Stimulated activated CD4-positive, alpha-beta T cell treated with anti-CD3 and anti-CD28 coated beads, Interleukin-2, amount 100 ng/mL, for 4 hours (primary cell): ENCODE data around the gene TMEM240.
"Not testable (repeated sequence)": the region's sequence is repeated elsewhere in the genome, so short reads cannot be mapped to it uniquely, and the experiment has no call there.

Experiments used
- DNase-seq: peaks from one replicate; pipeline ENCODE4 v3.0.0-alpha.2; 2020; ENCODE audit warnings: low read depth

TMEM240 gene

GRCh38 chr1:1540818-1541628 lies 599 bp upstream of the TMEM240 start:
- no peak for DNase-seq

- no peak for DNase-seq
These were observed 924 bp downstream of the TMEM240 start for GRCh38 chr1:1539310-1540089.

GRCh38 chr1:1538989-1539309 lies 1.5 kb downstream of the TMEM240 start:
- no peak for DNase-seq

DNA sequence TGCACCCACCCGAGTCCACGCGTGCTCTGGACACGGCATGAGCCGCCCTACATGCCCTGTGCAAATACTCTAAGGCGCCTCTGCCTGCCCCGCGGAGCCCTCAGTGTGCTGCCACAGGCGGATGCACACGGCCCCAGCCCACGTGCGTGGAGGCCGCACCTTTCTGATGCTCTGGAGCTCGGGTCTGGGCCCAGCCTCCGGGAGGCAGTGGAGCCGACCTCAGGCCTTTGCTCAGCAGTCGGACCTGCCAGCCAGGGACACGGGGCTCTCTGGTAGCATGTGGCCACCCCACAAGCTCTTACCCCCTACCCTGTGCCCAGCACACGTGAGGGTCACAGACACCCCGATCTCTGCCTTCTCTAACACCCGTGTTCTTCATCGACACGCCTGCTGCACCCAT lies 2.1 kb downstream of the TMEM240 start:
- no peak for DNase-seq

GRCh38 chr1:1537626-1538250 lies 2.7 kb downstream of the TMEM240 start:
- no peak for DNase-seq

GRCh38 chr1:1536938-1537546 lies 3.4 kb downstream of the TMEM240 start:
- no peak for DNase-seq

- no peak for DNase-seq
These were observed 4.1 kb downstream of the TMEM240 start for GRCh38 chr1:1536019-1536937.

DNA sequence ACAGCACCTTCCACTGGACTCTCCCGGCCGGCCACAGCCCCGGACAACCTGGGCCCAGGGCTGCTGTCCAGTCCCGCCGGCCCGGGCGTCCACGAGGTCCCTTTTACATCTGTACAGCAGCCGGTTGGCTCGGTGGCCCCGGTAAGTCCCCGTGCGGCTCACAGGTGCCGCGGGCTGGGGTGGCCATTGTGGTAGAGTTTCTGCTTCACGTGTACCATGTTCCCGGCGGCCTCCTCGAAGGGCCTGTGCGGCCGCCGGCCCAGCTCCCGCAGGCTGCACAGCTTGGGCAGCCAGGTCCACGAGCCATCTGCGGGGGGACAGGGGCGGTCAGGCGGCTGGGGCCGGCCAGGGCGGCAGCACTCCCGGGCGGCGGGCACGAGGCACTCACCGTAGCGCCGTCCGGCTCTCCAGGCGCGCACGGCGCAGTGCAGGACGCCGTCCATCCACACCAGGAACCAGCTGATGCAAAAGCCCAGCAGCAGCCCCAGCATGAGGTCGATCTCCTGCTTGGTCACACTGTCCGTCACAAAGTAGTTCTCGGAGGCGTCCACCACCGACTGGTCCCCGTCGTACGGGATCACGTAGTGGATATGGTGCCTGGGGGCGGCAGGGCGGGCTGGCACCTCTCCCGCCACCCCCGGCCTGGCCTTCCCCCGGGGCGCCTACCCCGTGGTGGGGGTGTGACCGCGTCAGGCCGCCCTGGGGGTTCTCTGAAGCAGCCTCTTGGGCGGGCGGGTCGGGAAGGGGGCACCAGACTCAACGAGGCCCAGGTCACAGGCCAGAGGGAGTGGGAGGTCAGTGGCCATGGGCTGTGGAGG lies 5.0 kb downstream of the TMEM240 start:
- DNase-seq = no peak

DNA sequence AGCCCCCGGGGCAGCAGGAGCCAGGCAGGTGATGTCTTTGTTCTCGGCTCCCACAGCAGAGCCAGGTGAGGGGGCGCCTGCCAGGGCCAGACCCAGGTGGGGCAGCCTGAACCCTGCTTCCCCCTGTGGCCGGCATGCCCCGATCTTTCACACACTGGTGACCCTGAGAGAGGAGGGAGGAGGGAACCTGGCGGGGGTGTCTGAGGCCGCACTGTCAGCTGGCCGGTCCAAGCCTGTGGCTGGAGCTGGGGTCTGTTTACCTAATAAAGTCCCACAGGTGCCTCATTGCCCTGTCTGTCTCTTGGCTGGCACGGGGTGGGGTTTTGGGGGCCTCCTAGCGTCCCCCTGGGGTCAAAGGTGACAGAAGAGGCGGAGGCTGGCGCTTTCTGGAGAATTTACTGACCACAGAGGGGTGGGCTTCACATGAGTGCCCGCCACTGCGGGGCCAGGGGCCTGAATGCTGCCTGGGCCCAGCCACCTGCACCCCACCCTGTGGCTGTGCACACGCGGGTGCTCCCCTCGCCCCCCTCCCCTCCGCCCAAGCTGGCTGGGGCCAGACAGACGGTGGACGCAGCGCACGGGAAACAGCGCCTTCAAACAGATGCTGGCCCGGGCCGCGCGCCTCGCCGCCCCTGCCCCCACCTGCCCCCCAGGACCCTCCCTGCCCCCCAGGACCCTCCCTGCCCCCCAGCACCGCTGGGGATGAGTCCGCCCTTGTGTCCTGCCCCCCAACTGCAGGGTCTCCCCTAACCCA lies 5.8 kb downstream of the TMEM240 start:
- DNase-seq = no peak

- DNase-seq = not testable (repeated sequence)
These were observed 6.5 kb downstream of the TMEM240 start for GRCh38 chr1:1533894-1534291.

DNA sequence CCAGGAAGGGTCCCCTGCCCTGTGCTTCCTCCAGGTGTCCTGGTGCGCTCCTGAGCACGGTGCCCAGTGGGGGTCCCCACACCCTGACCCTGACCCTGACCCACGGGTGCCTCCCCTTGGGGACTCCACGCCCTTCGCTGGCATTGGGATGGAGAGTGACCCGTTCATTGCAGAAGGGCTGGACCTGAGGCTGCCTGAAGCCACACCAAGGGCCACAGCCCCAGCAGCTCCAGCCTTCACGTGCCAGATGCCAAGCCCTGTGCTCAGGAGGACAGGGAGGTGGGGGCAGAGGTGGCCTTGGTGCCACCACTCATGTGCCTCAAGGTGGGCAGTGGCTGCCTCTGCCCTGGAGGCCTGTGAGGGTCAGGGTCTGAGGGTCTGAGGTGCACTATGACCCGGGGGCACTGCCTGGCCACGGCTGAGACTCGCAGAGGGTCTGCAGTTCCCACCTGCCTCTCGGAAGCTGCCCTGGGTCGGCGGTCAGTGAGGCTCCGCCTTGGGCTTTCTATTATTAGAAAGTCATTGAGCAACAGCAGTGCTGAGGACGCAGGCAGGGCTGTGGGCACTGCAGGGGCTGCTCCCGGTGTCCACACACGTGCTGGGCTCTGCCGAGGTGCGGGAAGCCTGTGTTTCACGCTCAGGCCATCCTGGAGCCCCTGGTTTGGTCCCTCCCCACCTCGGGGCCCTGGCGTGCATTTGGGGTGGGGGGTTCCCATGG lies 7.1 kb downstream of the TMEM240 start:
- DNase-seq = not testable (repeated sequence)

DNA sequence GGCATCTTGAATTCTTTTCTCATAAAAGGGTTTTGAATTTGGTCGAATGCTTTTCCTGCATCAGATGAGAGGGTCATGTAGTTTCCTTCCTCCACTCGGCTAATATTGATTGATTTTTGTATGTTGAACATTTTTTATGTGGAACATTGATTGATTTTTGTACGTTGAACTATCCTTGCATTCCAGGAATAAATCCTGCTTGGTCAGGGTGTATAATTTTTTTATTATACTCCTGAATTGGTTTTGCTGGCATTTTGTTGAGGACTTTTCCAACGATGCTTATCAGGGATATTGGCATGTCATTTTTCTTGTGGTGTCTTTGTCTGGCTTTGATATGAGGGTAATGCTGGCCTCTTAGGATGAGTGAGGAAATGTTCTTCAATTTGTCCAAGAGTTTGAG lies 8.5 kb downstream of the TMEM240 start:
- no peak for DNase-seq

- DNase-seq = no peak
These were observed 10.5 kb downstream of the TMEM240 start for GRCh38 chr1:1529936-1530335.

- DNase-seq = no peak
These were observed 11.1 kb downstream of the TMEM240 start for GRCh38 chr1:1529321-1529720.

DNA sequence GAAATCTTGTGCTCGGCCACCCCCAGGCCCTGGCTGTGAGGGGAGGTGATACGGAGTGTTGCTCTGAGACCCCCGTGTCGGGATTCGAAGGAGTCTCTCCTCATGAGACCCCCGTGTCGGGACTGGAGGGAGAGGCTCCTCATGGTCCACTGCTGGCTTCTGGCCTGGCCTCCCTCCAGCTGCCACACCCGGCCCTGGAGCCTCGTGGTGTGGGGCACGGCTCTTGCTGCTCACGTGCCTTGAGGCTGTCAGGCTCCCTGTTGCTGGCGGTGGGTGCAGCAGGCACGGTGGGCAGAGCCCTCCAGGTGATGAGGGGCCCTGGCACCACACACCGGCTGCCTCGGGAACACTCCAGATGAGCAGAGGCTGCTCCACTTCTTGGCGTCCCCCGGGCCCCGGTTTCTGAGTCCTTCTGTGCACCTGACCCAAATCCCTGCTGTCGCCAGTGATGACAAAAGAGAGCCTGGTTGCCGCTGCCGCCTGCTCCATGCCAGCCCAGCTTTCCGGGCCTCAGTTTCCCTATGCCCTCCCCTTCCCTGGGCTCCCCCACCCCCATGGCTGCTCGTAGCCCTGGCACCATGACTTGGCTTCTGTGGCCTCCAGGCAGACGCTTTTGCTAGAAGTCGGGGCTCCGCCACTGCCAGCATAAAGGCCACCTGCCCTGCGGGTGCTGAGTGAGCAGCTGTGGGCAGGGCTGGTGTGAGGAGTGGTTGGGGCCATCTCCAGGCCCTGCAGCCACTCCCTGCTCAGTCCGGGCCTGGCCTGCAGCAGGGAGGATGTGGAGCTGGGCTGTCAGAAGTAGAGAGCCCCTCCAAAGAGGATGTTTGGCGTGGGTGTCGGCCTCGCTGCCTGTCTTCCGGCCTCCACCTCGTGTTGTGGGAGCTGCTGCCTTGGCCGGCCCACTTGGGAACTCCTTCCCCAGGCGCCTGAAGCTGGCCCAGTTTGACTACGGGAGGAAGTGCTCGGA lies 11.8 kb downstream of the TMEM240 start:
- DNase-seq = no peak

DNA sequence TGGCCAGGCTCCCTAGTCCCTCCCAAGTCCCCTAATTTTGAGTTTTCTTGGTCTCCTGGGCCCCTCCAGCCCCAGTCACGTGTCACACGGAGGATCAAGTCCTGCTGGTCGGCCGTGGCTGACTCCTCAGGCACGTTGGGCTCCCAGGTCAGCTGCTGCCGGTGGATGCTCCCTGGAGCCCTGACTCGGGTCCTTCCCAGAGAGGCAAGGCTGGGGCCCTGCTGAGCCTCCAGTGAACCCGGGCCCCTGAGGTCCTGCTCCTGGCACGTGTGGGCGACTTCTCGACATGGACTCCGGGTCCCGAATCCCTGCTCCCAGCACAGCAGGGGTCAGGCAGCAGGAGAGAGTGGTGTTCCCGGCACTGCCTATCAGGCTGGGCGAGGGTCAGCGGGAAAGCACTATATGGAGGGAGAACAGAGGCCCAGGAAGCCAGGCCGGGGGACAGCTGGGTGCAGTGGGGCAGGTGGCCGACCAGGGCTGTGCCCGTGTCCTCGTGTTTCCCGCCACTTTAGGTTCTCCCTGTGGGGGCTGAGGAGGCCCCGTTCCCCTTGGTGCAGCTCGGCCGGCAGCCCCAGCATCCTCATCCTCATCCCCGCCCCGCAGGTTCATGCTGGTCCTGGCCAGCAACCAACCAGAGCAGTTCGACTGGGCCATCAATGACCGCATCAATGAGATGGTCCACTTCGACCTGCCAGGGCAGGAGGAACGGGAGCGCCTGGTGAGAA lies 13.2 kb downstream of the TMEM240 start:
- DNase-seq = no peak

DNA sequence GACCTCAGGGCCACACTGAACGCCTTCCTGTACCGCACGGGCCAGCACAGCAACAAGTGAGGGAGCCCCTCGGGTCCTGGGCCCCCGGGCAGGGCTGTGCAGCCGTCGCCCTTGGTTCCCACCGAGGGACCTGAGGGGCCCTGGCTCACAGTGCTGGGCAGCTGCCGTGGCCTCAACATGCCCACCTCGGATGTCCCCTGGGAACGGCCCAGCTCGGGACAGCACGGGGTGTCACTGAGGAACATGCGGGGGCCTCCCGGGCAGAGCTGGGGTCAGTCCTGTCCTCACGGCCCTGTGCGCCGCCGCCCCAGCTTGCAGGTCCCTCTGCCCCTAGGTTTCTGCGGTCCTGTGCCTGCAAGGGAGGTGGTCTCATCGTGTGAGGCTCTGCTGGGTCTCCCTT lies 13.9 kb downstream of the TMEM240 start:
- not testable (repeated sequence) for DNase-seq
